ENCODE data around the gene MAML2. TPM values are rescaled to one million over a fixed set of nuclear protein-coding genes. Genes with fewer than 3 reads are reported as not detected.
"Not testable (repeated sequence)": the region's sequence is repeated elsewhere in the genome, so short reads cannot be mapped to it uniquely, and the experiment has no call there.

MAML2 gene
- total RNA-seq, 3 donors from 2014 or later (not counting 1 experiment from before 2014, with no cell fraction given): 14.2 to 20.5 (median 16.1) TPM

GRCh38 chr11:96290631-96291030 lies 52.4 kb downstream of the MAML2 start:
- Histone ChIP-seq H3K4me1 (ENCODE audit: control insufficient read depth, insufficient read depth, low read length) (no peaks in the 10 kb centered on the region), H3K4me3 (ENCODE audit: low read length) (no peak overlapping the region), H3K27ac (ENCODE audit: low read length) (no peak overlapping the region), H3K36me3 (ENCODE audit: control insufficient read depth, insufficient read depth, low read length) (no peaks in the 10 kb centered on the region), H3K9me3 (ENCODE audit: control insufficient read depth, insufficient read depth, low read length) (no peaks in the 10 kb centered on the region), H3K27me3 (ENCODE audit: control insufficient read depth, insufficient read depth, low read length) (no peaks in the 10 kb centered on the region)
- Mint-ChIP-seq H3K27ac (no peak overlapping the region), H3K27me3 (ENCODE audit: low read depth in 2 of 2) (no peaks in the 10 kb centered on the region), H3K4me3 (no peak overlapping the region), H3K9me3 (peaks cover 0 to 2% of the 10 kb centered on the region in 2 donors), H3K4me1 (peaks cover 21 to 30% of the 10 kb centered on the region in 2 donors), H3K36me3 (no peaks in the 10 kb centered on the region)
- intact Hi-C loops (cut with micrococcal nuclease): no loop called here
- no CpG with 5 or more reads among the region's 1 CpG for WGBS (ENCODE audit: insufficient coverage)
- ATAC-seq (no peak), DNase-seq (no peak)
- no peak for TF ChIP-seq CTCF (IDR thresholded peaks at IDR 0.05)

- no peak for TF ChIP-seq CTCF (IDR thresholded peaks at IDR 0.05)
- H3K4me1 Mint-ChIP-seq: peaks cover 25 to 36% of the 10 kb centered on the region in 2 donors
- no peaks in the 10 kb centered on the region for H3K4me1 ChIP-seq (ENCODE audit: control insufficient read depth, insufficient read depth, low read length)
- H3K4me3 Mint-ChIP-seq: no peak overlapping the region
- no peak overlapping the region for H3K4me3 ChIP-seq (ENCODE audit: low read length)
- no peaks in the 10 kb centered on the region for H3K9me3 ChIP-seq (ENCODE audit: control insufficient read depth, insufficient read depth, low read length)
- no peak overlapping the region for H3K27ac Mint-ChIP-seq
- no peaks in the 10 kb centered on the region for H3K27me3 ChIP-seq (ENCODE audit: control insufficient read depth, insufficient read depth, low read length)
- no CpG with 5 or more reads among the region's 1 CpG for WGBS (ENCODE audit: insufficient coverage)
- DNase-seq: no peak
- no peak overlapping the region for H3K27ac ChIP-seq (ENCODE audit: low read length)
- H3K27me3 Mint-ChIP-seq (ENCODE audit: low read depth in 2 of 2): no peaks in the 10 kb centered on the region
- no peaks in the 10 kb centered on the region for H3K36me3 ChIP-seq (ENCODE audit: control insufficient read depth, insufficient read depth, low read length)
- H3K9me3 Mint-ChIP-seq: peaks cover 0 to 2% of the 10 kb centered on the region in 2 donors
- no peaks in the 10 kb centered on the region for H3K36me3 Mint-ChIP-seq
- no peak for ATAC-seq
- intact Hi-C loops (cut with micrococcal nuclease): no loop called here
Observed at GRCh38 chr11:96290031-96290430, 53.0 kb downstream of the MAML2 start.

- Histone ChIP-seq H3K4me1 (ENCODE audit: control insufficient read depth, insufficient read depth, low read length) (no peaks in the 10 kb centered on the region), H3K36me3 (ENCODE audit: control insufficient read depth, insufficient read depth, low read length) (no peaks in the 10 kb centered on the region), H3K9me3 (ENCODE audit: control insufficient read depth, insufficient read depth, low read length) (no peaks in the 10 kb centered on the region), H3K27ac (ENCODE audit: low read length) (no peak overlapping the region), H3K27me3 (ENCODE audit: control insufficient read depth, insufficient read depth, low read length) (no peaks in the 10 kb centered on the region), H3K4me3 (ENCODE audit: low read length) (no peak overlapping the region)
- ATAC-seq (no peak), DNase-seq (no peak)
- Mint-ChIP-seq H3K27ac (no peak overlapping the region), H3K4me1 (peaks cover 36 to 40% of the 10 kb centered on the region in 2 donors), H3K9me3 (peaks cover 0 to 2% of the 10 kb centered on the region in 2 donors), H3K36me3 (no peaks in the 10 kb centered on the region), H3K4me3 (no peak overlapping the region), H3K27me3 (ENCODE audit: low read depth in 2 of 2) (no peaks in the 10 kb centered on the region)
- intact Hi-C loops (cut with micrococcal nuclease): no loop called here
- WGBS (ENCODE audit: insufficient coverage): 80% methylated on average over 3 of the region's 3 CpGs
- TF ChIP-seq CTCF (IDR thresholded peaks at IDR 0.05): no peak
Observed at GRCh38 chr11:96288915-96289314, 54.1 kb downstream of the MAML2 start.

- Histone ChIP-seq H3K4me1 (ENCODE audit: control insufficient read depth, insufficient read depth, low read length) (no peaks in the 10 kb centered on the region), H3K36me3 (ENCODE audit: control insufficient read depth, insufficient read depth, low read length) (no peaks in the 10 kb centered on the region), H3K9me3 (ENCODE audit: control insufficient read depth, insufficient read depth, low read length) (no peaks in the 10 kb centered on the region), H3K27me3 (ENCODE audit: control insufficient read depth, insufficient read depth, low read length) (no peaks in the 10 kb centered on the region), H3K27ac (ENCODE audit: low read length) (no peak overlapping the region), H3K4me3 (ENCODE audit: low read length) (no peak overlapping the region)
- intact Hi-C loops (cut with micrococcal nuclease): no loop called here
- no peak overlapping the region for H3K27ac Mint-ChIP-seq
- ATAC-seq: no peak
- TF ChIP-seq CTCF (IDR thresholded peaks at IDR 0.05): no peak
- no peaks in the 10 kb centered on the region for H3K27me3 Mint-ChIP-seq (ENCODE audit: low read depth in 2 of 2)
- peaks cover 31 to 33% of the 10 kb centered on the region in 2 donors for H3K4me1 Mint-ChIP-seq
- no peaks in the 10 kb centered on the region for H3K36me3 Mint-ChIP-seq
- WGBS (ENCODE audit: insufficient coverage): 85% methylated on average over 6 of the region's 6 CpGs
- peaks cover 0 to 2% of the 10 kb centered on the region in 2 donors for H3K9me3 Mint-ChIP-seq
- H3K4me3 Mint-ChIP-seq: no peak overlapping the region
- no peak for DNase-seq
Observed at GRCh38 chr11:96287822-96288439, 55.1 kb downstream of the MAML2 start.

GRCh38 chr11:96285985-96286384 lies 57.0 kb downstream of the MAML2 start:
- H3K9me3 ChIP-seq (ENCODE audit: control insufficient read depth, insufficient read depth, low read length); H3K4me3 Mint-ChIP-seq; H3K27me3 Mint-ChIP-seq (ENCODE audit: low read depth in 2 of 2); intact Hi-C loops (cut with micrococcal nuclease); DNase-seq; H3K27ac Mint-ChIP-seq; H3K36me3 Mint-ChIP-seq; H3K4me3 ChIP-seq (ENCODE audit: low read length); H3K9me3 Mint-ChIP-seq; H3K36me3 ChIP-seq (ENCODE audit: control insufficient read depth, insufficient read depth, low read length); ATAC-seq; H3K27ac ChIP-seq (ENCODE audit: low read length); H3K27me3 ChIP-seq (ENCODE audit: control insufficient read depth, insufficient read depth, low read length); H3K4me1 ChIP-seq (ENCODE audit: control insufficient read depth, insufficient read depth, low read length): not testable (repeated sequence)
- WGBS (ENCODE audit: insufficient coverage): 98% methylated on average over 5 of the region's 6 CpGs
- H3K4me1 Mint-ChIP-seq: peaks cover 23 to 27% of the 10 kb centered on the region in 2 donors
